Measurements from ENCODE around the gene DNAH5. TPM values are rescaled to one million over a fixed set of nuclear protein-coding genes. Genes with fewer than 3 reads are reported as not detected.

Gene DNAH5
- total and polyA plus RNA-seq, 2 of the 8 experiments (the other 6 are each of a cell fraction or from before 2014, with no cell fraction given): 0.30 to 0.73 TPM

- no peak overlapping the region for H3K4me2 ChIP-seq (ENCODE audit: insufficient read depth in 1 of 2, low read depth in 2 of 2, low read length in 2 of 2)
- POLR2A ChIA-PET (ENCODE audit: partially characterized antibody): no interaction called here
- H3K27ac ChIP-seq (ENCODE audit: low read depth, low read length): no peak overlapping the region
- no peak overlapping the region for H4K8ac ChIP-seq (ENCODE audit: extremely low read depth, insufficient read depth, low read length)
- H2BK120ac ChIP-seq (replicated peaks; ENCODE audit: low read depth, low read length): no peak overlapping the region
- DNase-seq (ENCODE audit: low read depth in 1 of 2, low spot score in 2 of 2) (no peak), FAIRE-seq (no peak)
- no peaks in the 10 kb centered on the region for H4K20me1 ChIP-seq (replicated peaks in 1 of 2; ENCODE audit: control insufficient read depth in 1 of 2, insufficient read depth in 2 of 2, low read length in 2 of 2)
- H3K56ac ChIP-seq (replicated peaks; ENCODE audit: insufficient read length, low read depth, low read length): no peak overlapping the region
- no peak overlapping the region for H2BK12ac ChIP-seq (ENCODE audit: low read depth, low read length)
- H3K4me1 ChIP-seq (replicated peaks in 1 of 4; ENCODE audit: control insufficient read depth in 3 of 4, insufficient read depth in 4 of 4, low read length in 3 of 4): no peaks in the 10 kb centered on the region
- H3K9ac ChIP-seq (replicated peaks in 1 of 4; ENCODE audit: extremely low read depth in 1 of 4, low read depth in 3 of 4, low read length in 3 of 4): no peak overlapping the region
- no peaks in the 10 kb centered on the region for H3K79me2 ChIP-seq (ENCODE audit: control insufficient read depth in 1 of 2, insufficient read depth in 2 of 2, low read length in 2 of 2)
- H3K4ac ChIP-seq (replicated peaks; ENCODE audit: insufficient read length, low read depth, low read length): no peak overlapping the region
- H3K23me2 ChIP-seq (ENCODE audit: low read depth, low read length): peaks cover 2% of the 10 kb centered on the region; the same call in 1 of the 2 replicates
- H2BK15ac ChIP-seq (ENCODE audit: low read length): no peak overlapping the region
- 95% methylated on average over 4 of the region's 4 CpGs; no CpG with 5 or more reads in 1 of the 2 experiments for WGBS, 2 experiments (ENCODE audit: extremely low coverage in 1 of 2, insufficient coverage in 1 of 2, insufficient read length in 1 of 2, insufficient replicate concordance in 2 of 2, low coverage in 1 of 2, low lambda C conversion rate in 2 of 2, missing lambda C conversion rate in 1 of 2)
- H2BK5ac ChIP-seq (ENCODE audit: low read depth, low read length): no peak overlapping the region
- no peak overlapping the region for H3K14ac ChIP-seq (ENCODE audit: insufficient read length)
- no peak overlapping the region for H2BK20ac ChIP-seq (ENCODE audit: low read length)
- no peak overlapping the region for H3K18ac ChIP-seq (ENCODE audit: extremely low read depth, low read length)
- H3K9me3 ChIP-seq (ENCODE audit: insufficient read depth in 2 of 2, low read depth in 1 of 2, low read length in 1 of 2): no peaks in the 10 kb centered on the region
- H3K4me3 ChIP-seq (ENCODE audit: extremely low read depth in 1 of 4, insufficient read depth in 2 of 4, low read depth in 3 of 4, low read length in 4 of 4): no peak overlapping the region
- no peak overlapping the region for H4K91ac ChIP-seq (replicated peaks; ENCODE audit: insufficient read length, low read length)
- H2AK5ac ChIP-seq (ENCODE audit: low read depth, low read length): no peak overlapping the region
- H3K79me1 ChIP-seq (ENCODE audit: low read depth, low read length): 0 out of 2 replicates have a peak, but pooled peaks cover 2% of the 10 kb centered on the region
- CTCF ChIA-PET (ENCODE audit: partially characterized antibody): interaction anchor here (1.0 kb wide), 1 partner anchor 180 kb away, joined by 4 read pairs; no protein-coding TSS in a partner anchor
- H2AFZ ChIP-seq (ENCODE audit: low read length): no peak overlapping the region
- H3K23ac ChIP-seq (ENCODE audit: insufficient read length): no peak overlapping the region
- H4K5ac ChIP-seq (ENCODE audit: insufficient read length, low read depth, low read length): no peak overlapping the region
- no peaks in the 10 kb centered on the region for H3K36me3 ChIP-seq (ENCODE audit: control insufficient read depth in 2 of 4, insufficient read depth in 4 of 4, low read length in 3 of 4)
- no peaks in the 10 kb centered on the region for H3K27me3 ChIP-seq (replicated peaks in 1 of 4; ENCODE audit: control insufficient read depth in 3 of 4, extremely low read depth in 1 of 4, insufficient read depth in 3 of 4, low read length in 3 of 4)
These were observed 285.7 kb downstream of the DNAH5 start for GRCh38 chr5:13658761-13659160.

Measured in H1 (cell line).